Fibroblast of skin of back (primary cell): Measurements from ENCODE around the gene CD48.

Experiments
- DNase-seq: peaks from one replicate; pipeline ENCODE4 v3.0.0-alpha.2; 2013

The CD48 gene

DNA sequence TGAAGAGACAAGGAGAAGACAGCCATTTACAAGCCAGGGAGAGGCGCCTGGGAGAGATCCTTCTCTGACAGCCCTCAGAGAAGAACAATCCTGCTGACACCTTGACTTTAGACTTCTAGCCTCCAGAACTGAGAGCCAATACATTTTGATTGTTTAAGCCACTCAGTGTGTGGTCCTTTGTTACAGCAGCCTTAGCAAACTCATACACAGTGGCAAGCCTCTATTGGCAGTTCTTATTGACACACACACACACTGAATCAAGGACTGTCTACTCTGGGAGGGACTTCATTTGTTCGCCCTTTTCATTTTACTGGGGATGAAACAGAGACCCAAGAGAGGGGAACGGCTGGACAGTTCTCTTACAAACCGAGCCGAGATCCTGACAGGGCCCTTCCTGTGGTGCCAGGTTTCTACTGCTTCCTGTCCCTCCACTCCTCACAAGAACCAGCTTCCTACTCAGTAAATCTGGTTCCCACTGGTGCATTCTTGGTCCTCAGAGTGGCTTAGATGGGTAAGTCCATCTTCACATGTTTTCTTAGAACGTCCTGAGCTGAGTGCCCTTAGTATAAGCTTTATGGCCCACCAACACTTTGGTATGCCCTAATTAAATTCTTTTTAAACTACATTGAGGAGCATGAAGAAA is 79.5 kb downstream of the CD48 start:
- DNase-seq, result no peak

DNA sequence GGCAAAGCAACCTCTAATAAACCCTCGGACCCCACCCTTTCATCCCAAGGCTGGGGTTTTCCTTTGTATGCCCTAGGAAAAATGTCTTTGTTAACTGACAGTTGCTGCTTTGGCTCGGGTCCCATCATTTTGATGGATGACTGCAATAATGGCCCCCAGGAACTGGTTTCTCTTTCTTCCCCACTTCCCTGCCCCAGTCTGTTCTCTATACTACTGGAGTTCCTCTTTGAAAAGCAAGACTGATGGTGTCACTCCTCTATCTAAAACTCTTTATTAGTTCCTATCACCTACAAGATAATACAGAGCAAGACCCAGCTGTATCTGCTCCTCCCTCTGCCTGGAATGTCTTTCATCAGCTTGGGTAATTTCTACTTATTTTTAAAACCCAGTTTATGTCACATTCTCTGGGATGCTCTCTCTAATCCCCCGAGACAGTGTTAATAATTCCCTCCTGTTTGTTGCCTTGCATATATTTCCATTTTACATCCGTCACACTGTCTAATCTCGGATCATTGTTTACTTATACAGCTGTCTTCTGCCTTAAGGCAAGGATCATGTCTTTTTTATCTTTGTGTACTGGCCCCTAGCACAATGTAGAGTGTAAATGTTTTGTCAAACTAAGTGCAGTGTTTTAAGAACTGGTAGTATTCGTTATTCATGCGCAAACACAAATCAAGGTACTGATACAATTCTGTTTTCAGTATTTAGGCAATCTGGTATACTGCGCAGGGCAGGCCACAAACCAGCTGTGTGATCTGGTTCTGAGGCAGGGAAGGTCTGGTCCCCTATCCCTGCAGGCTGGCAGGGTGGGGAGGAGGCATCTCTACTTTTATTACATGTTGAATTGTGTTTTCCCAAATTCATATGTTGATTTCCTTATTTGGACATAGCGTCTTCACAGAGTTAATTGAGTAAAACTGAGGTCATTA is 80.8 kb downstream of the CD48 start:
- no peak for DNase-seq

DNA sequence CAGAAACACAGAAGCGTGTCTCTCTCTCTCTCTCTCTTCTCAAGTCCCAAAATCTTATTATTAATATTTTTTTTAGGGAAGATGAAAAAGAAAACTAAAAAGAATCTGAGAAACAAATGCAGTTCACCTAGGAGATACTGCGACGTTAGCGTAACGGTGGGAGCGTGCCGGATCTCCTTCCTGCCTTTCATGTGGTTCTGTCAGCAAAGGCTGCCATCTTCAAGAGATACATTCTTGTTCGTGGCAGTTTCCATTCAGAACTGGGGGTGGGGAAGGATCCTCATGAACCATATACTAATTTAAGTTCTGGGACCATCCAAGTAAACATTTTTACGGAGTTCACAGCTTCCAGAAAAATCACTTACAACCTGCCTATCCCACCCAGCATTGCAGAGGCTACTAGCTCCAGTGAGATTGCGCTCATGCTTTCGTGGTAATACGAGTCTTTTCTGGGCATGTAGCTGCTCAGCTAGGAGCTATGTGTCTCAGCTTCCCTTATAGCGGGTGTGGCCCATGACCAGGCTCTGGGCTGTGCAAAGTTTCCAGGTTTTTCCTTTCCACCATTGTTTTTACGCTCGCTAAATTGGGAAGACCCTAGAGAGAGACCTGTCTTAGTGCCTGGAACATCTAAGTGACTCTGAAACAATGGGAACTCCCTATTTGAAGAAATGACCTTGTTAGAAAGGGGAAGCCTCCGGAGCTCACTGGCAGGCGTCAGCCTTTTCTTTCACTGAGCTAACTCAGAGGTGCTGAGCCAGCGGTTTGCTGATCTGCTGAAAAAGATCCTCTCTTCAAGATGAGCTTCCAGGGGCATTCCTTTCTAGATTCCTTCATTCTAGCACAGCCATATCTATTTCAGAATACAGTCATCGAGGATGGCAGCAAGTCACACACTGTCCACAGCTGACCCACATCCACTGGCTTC is 82.1 kb downstream of the CD48 start:
- no peak for DNase-seq

DNA sequence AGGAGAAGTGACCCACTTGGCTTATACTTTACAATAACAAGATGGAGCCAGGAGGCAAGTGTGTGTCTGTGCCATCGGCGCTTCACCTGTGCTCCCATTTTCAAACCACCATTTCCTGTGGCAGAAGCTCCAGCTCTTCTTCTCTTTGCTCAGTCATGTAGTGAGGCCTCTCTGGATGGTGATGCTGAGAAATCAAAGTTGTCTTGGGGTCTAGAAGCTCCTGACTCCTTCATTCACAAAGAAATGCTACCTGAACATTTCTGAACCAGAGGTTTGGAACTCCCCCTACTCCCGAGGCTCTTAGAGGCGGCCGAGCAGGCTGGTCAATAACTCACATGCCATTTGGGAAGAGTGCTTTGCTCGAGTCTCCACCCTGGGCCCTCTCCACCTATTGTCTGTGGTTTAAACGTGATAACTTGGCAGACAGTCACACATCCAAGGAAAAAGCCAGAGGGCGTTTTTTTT is 82.8 kb downstream of the CD48 start:
- DNase-seq, result no peak
